Activated CD8-positive, alpha-beta memory T cell treated with anti-CD3 and anti-CD28 coated beads, Interleukin-2, amount 50 U/mL, for 24 hours (primary cell): ENCODE measurements around the gene ANKRD11.
"Not testable (repeated sequence)": the region's sequence is repeated elsewhere in the genome, so short reads cannot be mapped to it uniquely, and the experiment has no call there.

ENCODE experiments used
- DNase-seq: peaks from one replicate; pipeline ENCODE4 v3.0.0-alpha.2; 2020; ENCODE audit errors: extremely low read depth

Gene ANKRD11

GRCh38 chr16:89299357-89300111 is 190.8 kb downstream of the ANKRD11 start:
- DNase-seq: not testable (repeated sequence)

DNA sequence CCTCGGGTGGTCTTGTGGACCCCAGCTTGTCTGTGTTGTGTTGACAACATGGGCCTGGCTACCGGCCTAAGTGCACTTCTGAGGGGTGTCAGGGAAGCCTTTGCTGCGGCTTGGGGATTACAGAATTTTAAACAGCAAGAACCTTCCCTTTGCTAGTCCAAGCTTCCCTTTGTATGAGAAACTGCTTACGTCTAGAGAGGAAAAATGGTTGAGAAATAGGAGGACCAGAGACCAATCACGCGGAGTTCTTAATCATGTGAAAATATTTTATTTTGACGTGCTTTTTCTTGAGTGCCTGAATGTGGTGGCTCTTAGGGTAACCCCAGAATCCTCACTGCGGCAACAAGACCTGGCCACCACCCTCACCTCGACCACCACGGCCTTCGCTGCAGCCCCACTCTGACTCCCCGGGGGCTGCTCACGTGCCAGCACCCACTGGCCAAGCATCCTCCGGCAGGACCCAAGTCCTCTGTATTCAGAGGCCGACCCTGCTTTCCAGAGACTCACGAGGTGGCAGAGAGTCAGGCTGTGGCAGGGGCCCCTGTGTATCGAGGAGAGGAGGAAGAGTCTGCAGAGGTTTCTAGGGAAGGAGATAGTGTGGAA is 191.6 kb downstream of the ANKRD11 start:
- DNase-seq: no peak

- no peak for DNase-seq
These were observed 192.3 kb downstream of the ANKRD11 start for GRCh38 chr16:89297910-89298545.

- DNase-seq: no peak
These were observed 193.0 kb downstream of the ANKRD11 start for GRCh38 chr16:89297156-89297874.

- no peak for DNase-seq
These were observed 194.4 kb downstream of the ANKRD11 start for GRCh38 chr16:89295915-89296314.

DNA sequence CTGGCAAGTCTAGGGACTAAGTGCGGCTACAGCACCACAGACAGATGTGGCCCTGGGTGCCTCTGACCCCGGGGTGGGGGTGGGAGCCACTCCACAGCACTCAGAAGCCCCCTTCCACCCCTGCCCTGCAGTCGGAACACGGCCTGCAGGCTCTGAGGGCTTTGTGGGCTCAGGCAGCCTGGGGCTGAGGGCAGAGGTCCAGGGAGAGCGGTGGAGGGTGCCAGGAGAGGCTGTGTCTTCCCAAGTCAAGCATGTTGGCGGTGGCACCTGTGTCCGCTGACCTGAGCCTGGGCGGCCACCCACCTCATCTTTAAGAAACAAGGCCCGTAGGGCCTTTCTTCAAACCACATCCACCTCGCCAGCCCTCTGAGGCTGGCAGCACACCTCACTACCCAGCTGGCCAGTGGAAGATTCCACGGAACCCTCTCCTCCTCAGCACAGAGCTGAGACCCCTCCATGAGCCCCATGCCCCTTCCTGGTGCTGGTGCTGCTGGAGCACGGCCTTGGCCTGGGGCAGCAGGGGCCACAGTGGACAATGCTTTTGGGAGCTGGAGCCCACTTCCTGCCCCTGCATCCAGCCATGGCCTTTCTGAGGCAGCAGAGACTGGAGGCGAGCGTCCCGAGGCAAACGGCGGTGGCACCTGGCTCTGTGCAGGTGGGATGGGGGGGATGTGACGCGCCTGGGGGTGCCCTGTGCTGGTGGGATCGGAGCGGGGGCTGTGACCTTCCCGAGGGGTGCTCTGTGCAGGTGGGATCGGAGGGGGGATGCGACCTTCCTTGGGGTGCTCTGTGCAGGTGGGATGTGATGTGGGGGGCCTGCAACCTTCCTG is 195.1 kb downstream of the ANKRD11 start:
- DNase-seq: no peak

- DNase-seq: no peak
These were observed 195.9 kb downstream of the ANKRD11 start for GRCh38 chr16:89294486-89294885.

GRCh38 chr16:89293276-89294143 is 196.9 kb downstream of the ANKRD11 start:
- DNase-seq: no peak

GRCh38 chr16:89292443-89293078 is 197.8 kb downstream of the ANKRD11 start:
- DNase-seq: no peak

DNA sequence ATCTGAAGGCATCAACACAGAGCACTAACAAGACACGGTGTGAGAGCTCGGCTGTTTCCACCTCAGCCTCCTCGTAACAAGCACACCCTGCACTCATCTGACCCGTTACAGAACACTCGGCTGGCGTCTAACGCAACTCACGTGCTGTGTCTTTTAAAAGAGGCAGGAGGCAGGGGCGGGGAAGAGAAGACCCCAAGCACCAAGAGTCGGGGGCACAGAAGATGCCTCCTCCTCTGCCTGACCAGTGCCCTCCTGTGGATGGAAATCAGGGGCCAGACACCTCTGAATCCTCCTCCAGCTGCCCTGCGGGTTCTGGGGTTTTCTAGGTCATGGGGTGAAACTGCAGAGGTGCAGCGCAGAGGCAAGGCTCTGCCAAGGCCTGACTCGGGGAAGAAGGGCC is 198.6 kb downstream of the ANKRD11 start:
- no peak for DNase-seq

DNA sequence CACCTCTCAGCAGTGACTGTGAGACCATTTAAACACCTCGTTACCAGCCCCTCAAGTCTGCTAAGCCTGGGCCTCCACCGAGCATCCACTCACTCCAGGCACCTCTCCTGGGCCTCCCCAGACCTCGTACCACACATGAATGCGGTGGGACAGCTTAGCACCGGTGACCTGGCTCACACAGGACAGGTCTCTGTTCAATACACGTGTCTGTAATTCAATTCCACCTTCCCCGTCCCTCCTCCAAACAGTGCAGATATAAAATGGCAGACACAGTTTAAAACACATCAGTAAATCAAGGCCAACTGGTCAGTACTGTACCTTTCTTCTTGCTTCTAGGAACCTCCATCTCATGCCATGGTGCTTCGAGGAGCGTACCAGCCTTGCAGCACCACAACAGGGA is 199.0 kb downstream of the ANKRD11 start:
- no peak for DNase-seq

GRCh38 chr16:89290887-89291286 is 199.5 kb downstream of the ANKRD11 start:
- DNase-seq: no peak

GRCh38 chr16:89290472-89290871 is 199.9 kb downstream of the ANKRD11 start:
- DNase-seq: no peak

GRCh38 chr16:89289428-89290395 is 200.6 kb downstream of the ANKRD11 start:
- peak; percentile 30 for DNase-seq

GRCh38 chr16:89288966-89289365 is 201.4 kb downstream of the ANKRD11 start:
- no peak for DNase-seq

GRCh38 chr16:89288577-89288844 is 201.8 kb downstream of the ANKRD11 start:
- no peak for DNase-seq

DNA sequence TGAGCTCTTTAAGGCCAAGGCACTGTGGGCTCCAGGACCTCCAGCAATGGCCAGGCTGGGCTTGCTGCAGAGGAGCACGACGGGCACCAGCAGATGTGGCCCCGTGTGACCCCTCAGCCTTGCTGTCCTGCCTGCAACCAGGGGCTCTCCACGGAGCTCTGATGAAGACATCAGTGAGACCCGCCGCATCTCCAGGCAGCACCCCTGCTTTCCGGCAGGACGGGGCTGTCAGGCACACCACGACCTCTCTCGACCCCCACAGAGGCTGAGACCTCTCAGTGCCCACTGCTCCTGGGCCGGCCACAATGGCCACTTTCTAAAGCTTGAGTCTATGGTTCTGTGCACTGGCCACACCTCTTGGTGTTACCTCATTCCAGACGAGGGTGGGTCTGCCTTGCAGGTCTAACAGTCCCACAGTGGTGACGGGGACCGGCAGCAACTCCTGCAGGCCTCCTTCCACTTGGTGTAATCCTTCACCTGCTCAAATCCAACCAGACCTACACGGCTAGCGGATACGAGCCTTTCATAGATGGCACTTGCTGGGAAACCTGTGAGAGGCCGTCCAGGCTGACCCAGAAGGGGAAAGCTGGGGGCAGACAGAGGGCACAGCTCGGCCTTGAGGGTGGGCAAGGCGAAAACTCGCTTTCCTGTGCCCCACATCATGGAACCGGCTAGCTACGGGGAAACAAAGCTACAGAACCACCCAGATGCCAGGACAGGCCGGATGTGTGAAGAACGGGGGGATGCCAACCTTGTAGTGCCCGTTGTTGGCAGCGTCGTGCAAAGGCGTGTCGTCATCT is 202.4 kb downstream of the ANKRD11 start:
- no peak for DNase-seq

- no peak for DNase-seq
These were observed 204.3 kb downstream of the ANKRD11 start for GRCh38 chr16:89286096-89286495.
